WTC11 (cell line): Measurements from ENCODE around the gene OR6M1.

Source experiments
- CREM ChIP-seq: sonication (generic); formaldehyde crosslinking; IDR thresholded peaks from 2 replicates; pipeline ENCODE4 v1.8.1; 2022; ENCODE audit warnings: mild to moderate bottlenecking, missing genetic modification reagents, moderate library complexity
- ZNF423 ChIP-seq: fragments of 250-450 bp; sonication (Bioruptor Pico); IDR thresholded peaks from 2 replicates; pipeline ENCODE4 v2.1.2; 2022; ENCODE audit warnings: mild to moderate bottlenecking, moderate library complexity
- TF ChIP-seq, protein P1 (sequence below): sonication (generic); formaldehyde crosslinking; IDR thresholded peaks from 2 replicates; pipeline ENCODE4 v1.8.1; 2022; ENCODE audit warnings: mild to moderate bottlenecking, missing genetic modification reagents, moderate library complexity, borderline replicate concordance
- TF ChIP-seq, protein P2 (sequence below): fragments of 250-450 bp; sonication (Bioruptor Pico); IDR thresholded peaks from 2 replicates; pipeline ENCODE4 v2.1.2; 2022; ENCODE audit warnings: mild to moderate bottlenecking, moderate library complexity
- TF ChIP-seq, protein P3 (sequence below): fragments of 200-600 bp; IDR thresholded peaks from 2 replicates; pipeline ENCODE4 v1.8.0; 2022; ENCODE audit warnings: antibody characterized with exemption
- TF ChIP-seq, protein P4 (sequence below): sonication (generic); formaldehyde crosslinking; IDR thresholded peaks from 2 replicates; pipeline ENCODE4 v1.8.0; 2022; ENCODE audit warnings: mild to moderate bottlenecking, missing genetic modification reagents

DNA sequence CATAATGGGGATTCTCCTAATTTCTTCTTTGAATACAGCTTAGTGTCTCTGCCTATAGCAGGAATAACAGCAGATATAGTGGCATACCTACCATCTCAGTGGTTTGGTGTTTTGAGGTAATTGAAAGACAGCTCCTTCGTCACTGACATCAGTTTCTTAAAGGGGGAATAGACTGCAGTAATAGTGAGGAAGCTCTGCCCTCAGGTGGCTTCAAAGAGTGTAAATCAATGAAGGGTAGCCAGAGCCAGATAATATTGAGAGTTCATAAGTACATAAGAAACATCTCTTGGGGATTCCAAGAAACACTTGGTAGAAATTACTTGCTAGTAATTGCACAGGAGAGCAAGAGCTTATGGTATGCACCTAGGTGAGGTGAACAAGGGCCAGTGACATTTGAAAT lies 4.4 kb downstream of the OR6M1 start:
- TF ChIP-seq, protein P1, sequence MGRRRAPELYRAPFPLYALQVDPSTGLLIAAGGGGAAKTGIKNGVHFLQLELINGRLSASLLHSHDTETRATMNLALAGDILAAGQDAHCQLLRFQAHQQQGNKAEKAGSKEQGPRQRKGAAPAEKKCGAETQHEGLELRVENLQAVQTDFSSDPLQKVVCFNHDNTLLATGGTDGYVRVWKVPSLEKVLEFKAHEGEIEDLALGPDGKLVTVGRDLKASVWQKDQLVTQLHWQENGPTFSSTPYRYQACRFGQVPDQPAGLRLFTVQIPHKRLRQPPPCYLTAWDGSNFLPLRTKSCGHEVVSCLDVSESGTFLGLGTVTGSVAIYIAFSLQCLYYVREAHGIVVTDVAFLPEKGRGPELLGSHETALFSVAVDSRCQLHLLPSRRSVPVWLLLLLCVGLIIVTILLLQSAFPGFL (CRISPR knock-in tag) = no peak
- TF ChIP-seq, protein P2, sequence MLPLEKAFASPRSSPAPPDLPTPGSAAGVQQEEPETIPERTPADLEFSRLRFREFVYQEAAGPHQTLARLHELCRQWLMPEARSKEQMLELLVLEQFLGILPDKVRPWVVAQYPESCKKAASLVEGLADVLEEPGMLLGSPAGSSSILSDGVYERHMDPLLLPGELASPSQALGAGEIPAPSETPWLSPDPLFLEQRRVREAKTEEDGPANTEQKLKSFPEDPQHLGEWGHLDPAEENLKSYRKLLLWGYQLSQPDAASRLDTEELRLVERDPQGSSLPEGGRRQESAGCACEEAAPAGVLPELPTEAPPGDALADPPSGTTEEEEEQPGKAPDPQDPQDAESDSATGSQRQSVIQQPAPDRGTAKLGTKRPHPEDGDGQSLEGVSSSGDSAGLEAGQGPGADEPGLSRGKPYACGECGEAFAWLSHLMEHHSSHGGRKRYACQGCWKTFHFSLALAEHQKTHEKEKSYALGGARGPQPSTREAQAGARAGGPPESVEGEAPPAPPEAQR (CRISPR knock-in tag) = no peak
- TF ChIP-seq, protein P3, sequence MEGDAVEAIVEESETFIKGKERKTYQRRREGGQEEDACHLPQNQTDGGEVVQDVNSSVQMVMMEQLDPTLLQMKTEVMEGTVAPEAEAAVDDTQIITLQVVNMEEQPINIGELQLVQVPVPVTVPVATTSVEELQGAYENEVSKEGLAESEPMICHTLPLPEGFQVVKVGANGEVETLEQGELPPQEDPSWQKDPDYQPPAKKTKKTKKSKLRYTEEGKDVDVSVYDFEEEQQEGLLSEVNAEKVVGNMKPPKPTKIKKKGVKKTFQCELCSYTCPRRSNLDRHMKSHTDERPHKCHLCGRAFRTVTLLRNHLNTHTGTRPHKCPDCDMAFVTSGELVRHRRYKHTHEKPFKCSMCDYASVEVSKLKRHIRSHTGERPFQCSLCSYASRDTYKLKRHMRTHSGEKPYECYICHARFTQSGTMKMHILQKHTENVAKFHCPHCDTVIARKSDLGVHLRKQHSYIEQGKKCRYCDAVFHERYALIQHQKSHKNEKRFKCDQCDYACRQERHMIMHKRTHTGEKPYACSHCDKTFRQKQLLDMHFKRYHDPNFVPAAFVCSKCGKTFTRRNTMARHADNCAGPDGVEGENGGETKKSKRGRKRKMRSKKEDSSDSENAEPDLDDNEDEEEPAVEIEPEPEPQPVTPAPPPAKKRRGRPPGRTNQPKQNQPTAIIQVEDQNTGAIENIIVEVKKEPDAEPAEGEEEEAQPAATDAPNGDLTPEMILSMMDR = no peak
- no peak for TF ChIP-seq CREM (CRISPR knock-in tag)
- TF ChIP-seq ZNF423 = no peak
- TF ChIP-seq, protein P4, sequence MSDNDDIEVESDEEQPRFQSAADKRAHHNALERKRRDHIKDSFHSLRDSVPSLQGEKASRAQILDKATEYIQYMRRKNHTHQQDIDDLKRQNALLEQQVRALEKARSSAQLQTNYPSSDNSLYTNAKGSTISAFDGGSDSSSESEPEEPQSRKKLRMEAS (CRISPR knock-in tag) = no peak
